Activated naive CD4-positive, alpha-beta T cell treated with anti-CD3 and anti-CD28 coated beads, Interleukin-2, amount 50 U/mL, for 16 hours (primary cell): ENCODE measurements around the gene SYTL3.
"Not testable (repeated sequence)": the region's sequence is repeated elsewhere in the genome, so short reads cannot be mapped to it uniquely, and the experiment has no call there.

Experiments
- DNase-seq: peaks from one replicate; pipeline ENCODE4 v3.0.0-alpha.2; 2020

Gene SYTL3

GRCh38 chr6:158665332-158665731 is 15.5 kb downstream of the SYTL3 start:
- no peak for DNase-seq

GRCh38 chr6:158666628-158667359 is 16.9 kb downstream of the SYTL3 start:
- DNase-seq, result no peak

GRCh38 chr6:158667360-158667981 is 17.6 kb downstream of the SYTL3 start:
- no peak for DNase-seq

- no peak for DNase-seq
These were observed 18.9 kb downstream of the SYTL3 start for GRCh38 chr6:158668707-158669103.

GRCh38 chr6:158669145-158670035 is 19.5 kb downstream of the SYTL3 start:
- DNase-seq, result no peak

- DNase-seq, result not testable (repeated sequence)
These were observed 22.3 kb downstream of the SYTL3 start for GRCh38 chr6:158672119-158672518.

- DNase-seq, result no peak
These were observed 22.9 kb downstream of the SYTL3 start for GRCh38 chr6:158672726-158673125.

- DNase-seq, result no peak
These were observed 24.7 kb downstream of the SYTL3 start for GRCh38 chr6:158674342-158675131.

GRCh38 chr6:158677094-158677493 is 27.2 kb downstream of the SYTL3 start:
- not testable (repeated sequence) for DNase-seq

GRCh38 chr6:158677906-158678578 is 28.2 kb downstream of the SYTL3 start:
- DNase-seq, result no peak

GRCh38 chr6:158680015-158680414 is 30.2 kb downstream of the SYTL3 start:
- DNase-seq, result no peak

- DNase-seq, result no peak
These were observed 30.6 kb downstream of the SYTL3 start for GRCh38 chr6:158680481-158680880.

- no peak for DNase-seq
These were observed 34.5 kb downstream of the SYTL3 start for GRCh38 chr6:158684311-158684710.

GRCh38 chr6:158684745-158685324 is 35.0 kb downstream of the SYTL3 start:
- DNase-seq, result no peak

GRCh38 chr6:158686311-158686710 is 36.5 kb downstream of the SYTL3 start:
- DNase-seq, result no peak

- DNase-seq, result no peak
These were observed 37.0 kb downstream of the SYTL3 start for GRCh38 chr6:158686791-158687381.

GRCh38 chr6:158687506-158687905 is 37.7 kb downstream of the SYTL3 start:
- no peak for DNase-seq

- DNase-seq, result no peak
These were observed 39.0 kb downstream of the SYTL3 start for GRCh38 chr6:158688860-158689259.

- no peak for DNase-seq
These were observed 45.1 kb downstream of the SYTL3 start for GRCh38 chr6:158694913-158695312.

GRCh38 chr6:158697811-158698210 is 48.0 kb downstream of the SYTL3 start:
- no peak for DNase-seq

GRCh38 chr6:158698931-158699330 is 49.1 kb downstream of the SYTL3 start:
- no peak for DNase-seq
